Activated effector memory CD4-positive, alpha-beta T cell treated with anti-CD3 and anti-CD28 coated beads, Interleukin-2, amount 50 U/mL, for 16 hours (primary cell): ENCODE data around the gene DLST.
A peak's percentile ranks its signal among the peaks of the same experiment; 100 is the strongest.

ENCODE experiments used
- DNase-seq: peaks from one replicate; pipeline ENCODE4 v3.0.0-alpha.2; 2020

DLST gene

DNA sequence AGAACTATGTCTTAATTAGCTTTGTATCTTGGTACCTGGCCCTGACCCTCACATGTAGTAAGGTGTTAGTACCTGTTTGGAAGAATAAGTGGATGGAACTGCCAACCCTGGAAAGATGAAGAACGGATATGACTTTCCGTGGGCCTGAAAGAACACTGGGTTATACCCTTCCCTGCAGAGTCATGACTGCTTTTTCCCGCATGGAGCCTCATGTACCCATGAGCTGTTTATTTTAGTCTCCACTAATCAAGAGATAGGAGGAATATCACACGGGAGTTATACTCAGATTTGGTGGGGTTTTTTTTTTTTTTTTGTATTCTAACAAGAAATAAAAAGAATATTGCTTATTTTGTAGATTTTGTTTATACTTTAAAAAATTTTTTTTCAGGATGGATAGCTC lies 15.9 kb downstream of the DLST start:
- DNase-seq, result no peak

DNA sequence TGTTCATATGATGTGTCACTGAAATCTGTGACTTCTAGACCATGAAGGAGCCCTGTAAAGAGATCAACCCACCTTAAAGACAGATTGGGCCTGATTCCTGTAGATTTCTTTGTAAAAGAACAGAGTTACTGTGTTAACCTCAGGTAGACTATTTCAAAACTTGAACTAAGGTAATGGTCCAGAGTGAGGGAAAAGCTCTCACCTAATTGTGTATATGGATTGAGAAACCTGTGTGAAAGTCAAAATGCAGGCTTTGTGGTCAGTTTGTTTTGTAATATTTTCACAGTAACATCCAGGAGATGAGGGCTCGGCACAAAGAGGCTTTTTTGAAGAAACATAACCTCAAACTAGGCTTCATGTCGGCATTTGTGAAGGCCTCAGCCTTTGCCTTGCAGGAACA lies 16.4 kb downstream of the DLST start:
- DNase-seq, result no peak

DNA sequence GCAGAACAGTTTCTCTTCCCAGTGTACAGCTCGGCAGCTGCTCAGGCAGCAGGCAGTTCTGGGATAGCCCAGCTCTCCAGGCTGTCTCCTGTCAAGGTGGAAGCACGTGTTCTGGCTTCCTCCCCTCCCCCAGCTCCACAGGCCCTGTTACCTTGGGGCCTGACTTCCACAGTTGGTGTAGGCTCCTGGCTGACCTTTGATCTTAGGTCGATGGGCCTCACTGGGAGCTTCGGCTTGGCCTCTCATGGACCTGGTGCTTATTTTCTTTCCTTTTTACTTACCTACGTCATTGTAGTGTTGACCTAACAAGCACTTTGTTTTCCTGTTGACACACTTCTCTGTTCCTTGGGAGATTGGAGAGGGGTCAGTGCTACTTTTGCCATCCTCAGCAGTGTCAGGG lies 17.0 kb downstream of the DLST start:
- DNase-seq, result no peak

DNA sequence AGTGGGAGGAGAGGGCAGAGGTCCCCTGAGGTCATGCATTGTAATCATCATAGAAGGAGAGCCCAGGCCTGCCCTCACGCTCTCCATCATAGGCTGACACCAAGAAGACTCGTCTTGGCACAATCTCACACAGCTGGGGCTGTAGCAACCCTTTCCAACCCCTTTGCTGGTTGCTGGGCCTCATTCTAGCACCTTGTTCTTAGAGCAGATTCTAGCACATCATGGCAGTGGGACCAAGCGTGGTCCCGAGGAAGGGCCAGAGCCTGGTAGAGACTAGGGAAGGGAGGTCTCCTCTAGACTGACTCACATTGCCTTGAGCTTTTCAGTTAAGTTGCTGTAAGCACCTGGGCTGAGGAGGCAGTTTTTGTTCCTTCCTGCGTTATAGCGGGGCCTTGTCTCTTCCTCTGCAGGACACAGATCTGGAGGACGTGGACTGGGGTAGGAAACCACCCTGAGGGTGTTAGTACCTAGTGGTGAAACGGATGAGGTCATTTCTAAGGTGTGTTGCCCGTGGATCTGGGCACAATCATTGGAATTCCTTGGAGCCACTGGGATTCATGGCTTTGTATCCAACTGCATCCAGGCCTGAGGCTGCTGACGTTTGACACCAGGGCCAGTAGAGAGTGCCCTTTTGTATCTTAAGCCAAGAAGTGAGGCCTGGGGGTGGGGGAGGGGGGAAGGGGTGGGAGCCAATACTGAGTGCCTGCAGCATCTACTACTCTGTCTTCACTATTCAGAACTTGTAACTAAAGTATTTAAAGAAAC lies 21.4 kb downstream of the DLST start:
- no peak for DNase-seq

DNA sequence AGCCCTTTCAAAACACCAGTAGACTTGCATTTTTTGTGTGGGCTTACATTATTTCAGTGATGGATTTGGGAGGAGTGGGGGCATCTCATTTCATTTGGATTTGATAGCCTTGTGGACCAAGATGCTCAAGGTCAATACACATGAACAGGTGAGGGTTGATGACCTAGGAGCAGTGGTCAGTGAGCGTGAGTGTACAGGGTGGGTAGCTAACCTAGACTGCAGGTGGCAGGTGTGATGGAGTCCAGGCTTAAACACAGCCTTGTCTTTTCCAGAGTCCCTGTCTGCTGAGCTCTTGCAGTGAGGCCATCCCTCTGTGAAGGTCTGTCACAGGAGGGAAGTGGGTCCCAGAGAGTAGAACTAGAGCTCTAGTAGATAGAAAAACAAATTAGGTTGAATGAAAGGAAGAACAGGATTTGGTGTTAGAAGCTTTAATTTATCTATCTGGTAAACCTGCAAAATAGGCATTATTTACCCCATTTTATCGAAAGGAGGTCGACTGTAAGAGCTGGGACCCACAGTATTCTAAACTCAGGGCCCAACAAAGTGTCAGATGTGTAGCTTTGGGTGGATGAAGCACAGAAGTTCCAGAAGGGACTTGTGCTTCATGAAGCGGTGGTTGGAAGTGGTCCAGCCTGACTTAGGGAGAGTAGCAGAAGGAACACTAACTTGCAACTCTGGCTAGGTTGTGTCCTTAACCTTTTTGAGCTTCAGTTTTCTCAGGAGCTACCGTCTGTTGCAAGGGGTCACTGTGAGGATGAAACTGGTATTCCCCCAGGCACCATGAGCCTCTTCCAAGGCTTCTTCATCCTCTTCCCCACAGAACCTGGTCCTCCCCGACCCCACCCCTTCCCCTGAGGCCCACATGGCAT lies 23.2 kb downstream of the DLST start:
- DNase-seq, result no peak

DNA sequence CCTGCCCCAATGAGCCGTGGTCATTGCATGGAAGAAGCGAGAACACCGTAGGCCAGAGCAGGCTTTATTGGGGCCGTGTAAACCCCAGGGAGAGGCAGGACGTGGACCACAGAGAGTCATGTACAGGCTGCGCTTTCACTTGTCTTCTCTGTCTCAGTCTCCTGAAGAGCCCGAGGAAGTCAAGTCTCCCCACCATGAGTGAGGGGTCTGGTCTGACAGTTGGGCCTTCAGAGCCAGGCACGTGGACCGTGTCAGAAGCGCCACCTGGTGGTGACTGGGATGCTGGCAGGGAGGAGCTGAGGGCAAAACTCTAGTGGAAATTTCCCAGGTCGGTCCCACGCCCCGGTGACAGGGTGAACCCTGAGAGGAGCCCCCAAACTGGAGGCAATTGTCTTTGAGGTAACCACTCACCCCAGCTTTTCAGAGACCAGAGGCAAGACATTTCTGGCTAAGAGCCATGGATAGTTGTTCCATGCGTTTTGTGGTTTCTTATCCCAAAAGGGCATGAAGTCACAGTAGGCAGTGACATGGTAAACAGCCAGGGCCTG lies 24.0 kb downstream of the DLST start:
- DNase-seq, result peak; percentile 93

DNA sequence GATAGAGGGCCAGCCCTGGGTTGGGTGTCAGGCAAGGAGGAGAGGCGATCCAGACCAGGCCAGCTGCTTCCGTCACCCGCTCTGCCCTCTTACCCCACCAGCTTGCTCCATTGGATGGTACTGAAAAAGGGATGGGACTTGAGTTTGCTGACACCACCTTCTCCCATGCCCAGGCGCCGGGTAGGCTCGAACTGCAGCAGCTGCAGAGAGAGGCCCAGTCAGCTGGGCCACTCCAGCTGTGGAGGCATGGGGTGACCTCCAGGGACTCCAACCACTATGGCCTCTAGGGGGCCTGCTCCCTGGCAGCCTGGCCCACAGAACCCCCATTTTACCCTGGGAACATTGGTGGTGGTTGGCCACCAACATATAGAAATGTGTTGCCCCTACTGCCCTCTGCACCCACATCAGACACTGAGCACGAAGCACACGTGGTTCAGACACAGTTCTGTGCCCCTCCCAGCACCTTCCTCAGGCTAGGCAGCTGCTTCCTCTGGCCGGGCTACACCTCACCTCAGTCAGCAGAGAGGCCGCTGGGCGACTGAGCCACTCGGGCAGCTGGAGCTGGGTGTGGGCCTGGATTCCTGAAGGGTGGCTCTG lies 25.3 kb downstream of the DLST start:
- DNase-seq, result no peak

DNA sequence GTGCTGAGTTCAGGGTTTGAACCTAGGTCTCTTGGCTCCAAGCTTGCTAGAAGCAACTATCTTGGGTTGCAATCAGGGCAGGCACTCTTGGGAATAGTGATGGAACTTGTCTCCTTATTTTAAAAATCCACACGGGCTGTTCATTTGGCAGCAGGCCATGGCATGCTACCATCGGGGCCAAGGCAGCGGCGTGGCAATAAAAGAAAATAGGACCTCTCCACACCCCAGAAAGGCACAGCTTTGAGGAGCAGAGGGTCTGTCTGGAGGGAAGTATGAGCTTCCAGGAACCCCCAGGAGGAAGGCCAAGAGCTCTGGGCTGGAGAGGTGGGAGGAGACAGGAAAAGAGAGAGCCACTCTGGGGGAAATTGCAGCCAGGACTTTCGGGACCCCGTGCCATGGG lies 26.0 kb downstream of the DLST start:
- DNase-seq, result no peak

DNA sequence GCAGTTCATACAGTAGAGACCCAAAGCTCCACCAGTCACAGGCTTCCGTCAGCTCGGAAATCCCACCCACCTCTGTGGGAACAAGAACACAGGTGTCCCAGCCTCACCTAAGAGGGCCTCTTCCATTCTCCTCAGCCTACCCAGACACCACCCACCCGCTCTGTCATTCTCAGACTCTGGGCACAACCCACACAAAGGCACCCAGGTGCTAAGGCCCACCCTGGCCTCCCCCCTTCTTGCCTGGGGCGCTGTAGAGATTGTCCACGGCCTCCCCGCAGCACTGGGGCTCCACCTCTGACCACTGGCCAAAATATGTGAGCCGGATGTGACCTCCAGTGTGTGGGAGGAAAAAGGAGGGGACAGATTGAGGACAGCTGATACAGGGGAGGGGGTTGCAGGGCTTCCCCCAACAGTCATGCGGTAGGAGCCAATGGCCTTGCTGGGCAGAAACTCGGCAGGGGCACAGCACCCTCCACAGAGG lies 27.2 kb downstream of the DLST start:
- no peak for DNase-seq

DNA sequence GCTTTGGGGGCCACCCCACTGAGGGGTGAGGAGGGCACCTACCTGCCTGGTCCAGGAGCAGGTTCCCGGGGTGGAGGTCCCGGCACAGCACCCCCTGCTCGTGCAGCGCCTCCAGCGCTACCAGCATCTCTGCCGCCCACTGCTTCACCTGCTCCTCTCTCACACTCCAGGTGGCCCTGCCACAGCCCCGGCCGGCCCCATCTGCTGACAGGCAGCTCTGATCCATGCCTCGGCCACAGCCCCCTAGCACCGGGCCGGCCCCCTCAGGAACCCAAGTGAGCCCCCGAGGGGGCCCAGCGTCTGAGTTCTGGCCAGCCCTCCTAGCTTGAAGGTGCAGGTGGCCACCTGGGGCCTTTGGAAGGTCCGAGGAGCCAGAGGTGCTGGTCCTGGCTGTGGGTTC lies 27.8 kb downstream of the DLST start:
- no peak for DNase-seq

DNA sequence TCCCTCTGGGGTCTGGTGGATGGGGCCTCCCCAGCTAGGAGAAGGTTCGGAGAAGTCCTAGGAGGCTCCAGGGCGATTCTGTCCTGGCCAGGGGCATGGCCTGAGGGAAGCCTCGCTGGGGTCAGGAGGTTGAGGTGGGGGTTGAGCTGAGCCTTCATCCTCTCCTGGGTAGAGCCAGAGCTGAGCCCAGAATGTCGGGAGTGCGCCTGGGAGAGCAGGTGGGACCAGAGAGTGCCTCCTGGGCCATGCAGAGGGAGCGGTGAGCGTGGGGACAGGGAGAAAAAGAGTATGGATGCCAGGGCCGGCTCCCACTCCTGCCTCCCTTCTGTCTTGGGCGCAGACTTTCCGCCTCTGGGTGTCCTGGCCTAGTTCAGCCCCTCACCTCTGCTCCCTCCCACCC lies 28.2 kb downstream of the DLST start:
- DNase-seq, result no peak

DNA sequence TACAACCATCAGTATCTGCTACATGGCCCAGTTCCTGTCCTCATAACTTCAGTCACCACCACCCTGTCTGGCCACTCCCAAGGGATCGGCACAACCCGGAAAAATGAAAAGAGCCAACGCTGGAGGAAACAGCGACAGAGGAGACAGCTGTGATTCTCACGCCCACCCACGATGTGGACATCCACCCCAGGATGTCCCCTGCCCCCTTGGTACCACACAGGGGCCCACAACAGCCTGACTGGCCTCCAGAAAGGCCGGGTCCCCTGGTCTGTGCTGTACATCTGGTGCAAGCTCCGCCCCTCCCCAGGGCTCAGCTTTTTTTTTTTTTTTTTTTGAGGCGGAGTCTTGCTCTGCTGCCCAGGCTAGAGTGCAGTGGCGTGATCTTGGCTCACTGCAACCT lies 28.8 kb downstream of the DLST start:
- no peak for DNase-seq

DNA sequence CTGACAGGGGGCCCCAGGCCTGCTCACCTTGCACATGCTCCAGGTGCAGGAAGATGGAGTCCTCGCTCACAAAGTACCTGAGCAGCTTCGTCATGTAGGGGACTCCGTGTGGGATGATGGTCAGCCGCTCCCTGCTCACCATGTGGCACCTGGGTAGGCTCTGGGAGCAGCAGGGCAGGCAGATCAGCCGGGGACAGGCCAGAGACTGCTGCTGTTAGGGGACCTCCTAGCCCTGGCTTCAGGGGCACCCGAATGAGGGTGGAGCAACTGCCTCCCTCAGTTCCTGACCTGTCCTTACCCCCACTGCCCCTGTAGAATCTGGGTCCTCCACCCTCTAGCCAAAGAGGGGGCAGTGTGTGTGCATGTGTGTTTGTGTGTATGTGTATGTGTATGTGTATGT lies 29.5 kb downstream of the DLST start:
- no peak for DNase-seq

DNA sequence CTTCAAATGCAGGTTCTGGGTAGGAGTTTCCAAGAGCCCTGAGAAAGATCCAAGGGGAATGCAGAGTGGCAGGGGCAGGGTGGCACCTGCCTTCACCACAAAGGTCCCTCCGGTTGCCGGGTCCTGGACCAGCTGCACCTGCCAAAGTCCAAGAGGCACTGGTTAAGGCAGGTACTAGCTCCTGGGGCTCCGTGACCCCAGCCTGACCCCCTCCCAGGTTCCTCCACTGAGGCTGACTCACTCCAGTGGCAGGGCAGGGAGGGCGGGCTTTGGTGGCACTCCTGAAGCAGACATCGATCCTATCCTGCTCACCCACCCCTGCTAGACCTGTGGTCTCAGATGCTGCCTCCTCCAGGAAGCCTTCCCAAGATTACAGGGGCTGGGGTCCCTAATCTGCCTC lies 30.0 kb downstream of the DLST start:
- no peak for DNase-seq

DNA sequence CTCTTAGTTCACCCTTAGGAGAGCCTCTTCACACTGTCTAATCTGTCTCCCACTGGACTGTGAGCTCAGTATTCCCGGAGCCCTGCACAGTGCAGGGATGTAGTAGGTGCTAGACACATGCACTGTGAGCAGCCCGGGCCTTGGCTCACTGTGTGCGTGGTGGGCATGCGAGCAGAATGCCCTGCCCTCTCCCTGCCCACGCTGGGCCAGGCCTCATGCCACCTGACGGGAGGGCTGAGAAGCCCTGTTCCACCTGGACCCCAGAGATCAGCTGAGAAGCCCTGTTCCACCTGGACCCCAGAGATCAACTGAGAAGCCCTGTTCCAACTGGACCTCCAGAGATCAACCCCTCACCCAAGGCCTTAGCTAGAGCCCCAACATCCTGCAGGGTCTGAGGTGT lies 30.4 kb downstream of the DLST start:
- no peak for DNase-seq

DNA sequence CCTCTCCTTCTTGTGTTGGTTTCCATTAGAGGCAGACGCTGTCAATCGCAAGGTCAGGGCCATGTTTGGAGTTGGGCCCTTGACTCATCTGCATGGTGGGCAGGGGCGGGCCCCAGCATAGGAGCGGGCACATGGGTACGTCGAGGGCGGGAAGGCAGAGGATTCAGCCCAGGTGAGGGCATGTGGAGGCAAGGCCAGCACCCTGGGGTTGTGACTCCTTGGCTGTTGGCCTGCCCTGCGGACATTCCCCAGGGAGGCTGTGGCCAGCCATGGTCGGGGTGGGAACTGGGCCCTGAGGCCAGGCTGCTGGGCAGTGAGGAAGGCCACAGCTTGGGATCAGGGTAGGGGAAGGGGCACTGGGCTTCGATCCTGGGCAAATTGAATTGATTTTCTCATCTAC lies 31.1 kb downstream of the DLST start:
- DNase-seq, result no peak

DNA sequence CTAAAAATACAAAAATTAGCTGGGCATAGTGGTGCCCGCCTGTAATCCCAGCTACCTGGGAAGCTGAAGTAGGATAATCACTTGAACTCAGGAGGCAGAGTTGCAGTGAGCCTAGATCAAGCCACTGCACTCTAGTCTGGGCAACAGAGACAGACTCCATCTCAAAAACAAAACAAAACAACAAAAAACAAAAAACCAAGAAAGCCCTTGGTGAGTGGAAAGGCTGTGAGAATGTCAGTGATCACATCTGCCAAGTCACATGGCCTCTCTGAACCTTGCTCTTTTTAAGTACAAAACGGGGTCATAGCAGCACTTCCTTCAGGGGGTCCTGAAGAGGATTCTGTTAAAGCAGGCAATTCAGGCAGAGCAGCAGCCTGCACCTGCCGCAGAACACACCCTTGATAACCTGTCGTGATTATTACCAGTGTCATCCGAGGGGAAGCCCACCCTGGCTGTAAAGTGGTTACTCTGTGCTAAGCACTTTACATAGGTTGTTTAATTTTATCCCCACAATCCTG lies 31.7 kb downstream of the DLST start:
- DNase-seq, result no peak

DNA sequence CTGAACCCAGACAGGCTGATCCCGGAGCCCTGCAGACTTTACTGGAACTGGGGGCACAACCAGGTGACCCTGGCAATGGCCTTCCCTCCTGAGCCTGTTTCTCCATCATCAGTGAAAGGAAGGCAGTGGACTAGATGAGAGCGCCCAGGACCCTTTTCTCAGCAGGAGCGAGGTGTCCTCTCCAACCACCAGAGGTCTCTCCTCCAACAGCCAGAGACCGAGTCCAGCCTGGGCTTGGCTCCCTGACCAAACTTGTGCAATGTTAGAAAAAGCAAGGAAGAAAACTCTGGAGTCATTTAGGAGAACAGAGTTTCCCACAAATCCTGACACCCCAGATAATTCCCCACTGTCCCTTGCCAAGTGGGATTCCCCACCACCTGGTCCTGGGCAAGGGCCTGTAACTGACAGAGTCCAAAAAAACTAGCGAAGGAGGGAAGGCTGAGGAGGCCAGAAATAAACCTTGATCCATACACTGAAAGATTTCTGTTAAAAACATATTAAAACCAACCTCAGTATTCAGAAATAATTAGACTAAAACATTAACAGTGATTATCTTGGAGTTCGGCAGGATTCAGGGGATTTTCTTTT lies 32.4 kb downstream of the DLST start:
- no peak for DNase-seq

DNA sequence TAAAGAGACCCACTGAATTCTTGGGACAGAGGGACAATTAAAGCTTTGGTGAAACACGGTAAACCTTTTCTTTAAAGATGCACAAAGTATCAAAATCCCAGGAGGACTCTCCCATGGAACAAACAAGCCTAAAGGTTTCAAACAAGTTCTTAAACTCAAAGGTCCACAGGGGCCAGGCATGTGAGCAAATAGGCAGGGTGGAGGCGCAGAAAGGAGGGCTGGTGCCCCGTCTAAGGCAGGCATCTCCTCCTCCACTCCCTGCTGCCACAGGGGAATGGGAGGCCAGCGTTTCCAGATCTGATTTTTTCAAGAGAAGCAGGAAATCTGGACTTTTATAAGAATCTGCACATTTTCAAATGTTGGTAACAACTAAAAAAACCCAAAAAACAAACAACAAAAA lies 33.7 kb downstream of the DLST start:
- DNase-seq, result no peak

DNA sequence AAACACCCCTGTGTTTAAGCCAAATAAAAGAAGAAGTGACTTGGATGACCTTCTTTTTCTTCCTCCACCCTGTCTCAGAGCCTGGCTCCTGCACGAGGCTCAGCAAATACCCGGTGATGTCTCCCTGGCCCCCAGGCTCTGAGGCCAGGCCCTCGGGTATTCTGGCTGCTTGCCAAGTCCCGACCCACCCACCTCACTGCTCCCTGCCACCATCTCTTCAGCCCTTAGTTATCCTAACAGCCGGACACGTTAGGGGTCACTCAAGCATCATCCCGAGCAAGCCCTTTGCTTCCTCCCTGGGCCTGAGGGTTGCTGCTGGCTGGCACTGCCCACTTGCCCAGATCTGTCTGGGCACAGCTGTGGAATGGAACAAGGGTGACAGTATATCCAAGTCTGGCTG lies 34.1 kb downstream of the DLST start:
- no peak for DNase-seq

DNA sequence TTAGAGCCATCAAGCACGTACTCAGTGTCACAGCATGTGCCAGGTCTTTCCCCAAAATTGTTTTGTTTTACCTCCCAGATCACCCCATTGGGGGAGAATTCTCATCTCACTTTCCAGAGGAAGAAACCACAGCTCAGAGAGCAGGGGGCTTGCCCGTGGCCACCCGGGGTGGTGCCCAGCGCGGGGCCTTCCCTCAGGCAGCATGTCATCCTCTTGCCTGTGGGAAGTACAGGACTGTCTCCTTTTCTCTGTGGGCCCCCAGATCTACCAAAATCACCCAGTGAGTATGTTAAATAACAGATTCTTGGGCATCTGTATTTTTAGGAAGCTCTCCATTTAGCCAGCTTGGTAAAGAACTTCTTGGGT lies 35.4 kb downstream of the DLST start:
- DNase-seq, result no peak

DNA sequence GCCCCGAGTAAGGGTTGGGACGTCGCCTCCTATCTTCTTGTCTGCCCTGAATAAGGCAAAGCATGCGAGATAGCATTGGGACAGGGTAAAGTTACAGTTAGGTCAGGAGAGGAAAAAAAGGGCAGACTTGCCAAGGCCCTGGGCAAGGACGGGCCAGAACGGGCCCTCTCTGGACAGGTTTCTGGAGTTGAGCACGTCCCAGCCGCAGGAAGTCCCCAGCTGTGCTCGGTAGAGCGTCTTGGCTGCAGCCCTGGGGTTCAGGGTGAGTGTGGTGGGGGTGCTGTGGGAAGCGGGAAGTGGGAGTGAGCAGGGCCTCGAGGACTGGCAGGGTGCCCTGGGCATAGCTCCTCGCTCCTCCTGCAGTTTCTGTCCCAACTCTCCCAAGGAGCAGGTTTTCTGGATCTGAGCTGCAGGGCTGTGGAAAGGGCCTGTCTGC lies 35.9 kb downstream of the DLST start:
- no peak for DNase-seq

DNA sequence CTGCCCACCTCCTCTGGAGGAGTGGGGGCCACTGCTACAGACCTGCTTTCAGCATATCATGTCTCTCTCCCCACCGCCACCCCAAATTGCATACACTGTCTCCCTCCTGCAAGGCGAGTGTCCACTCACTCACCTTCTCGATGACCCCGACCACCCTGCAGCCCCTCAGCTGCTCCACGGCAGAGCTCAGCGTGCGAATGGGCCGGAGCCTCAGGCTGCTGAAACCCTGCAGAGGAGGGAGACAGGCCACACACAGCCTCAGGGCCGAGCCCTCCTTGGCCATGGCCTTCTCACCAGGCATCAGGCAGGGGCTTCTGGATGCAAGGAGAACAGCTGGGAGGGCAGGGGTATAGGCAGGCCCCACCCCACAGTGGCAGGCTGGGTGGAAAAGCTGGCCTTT lies 36.7 kb downstream of the DLST start:
- DNase-seq, result no peak
